GM12875 (cell line): ENCODE measurements around the gene DPEP2.
"Not testable (repeated sequence)": the region's sequence is repeated elsewhere in the genome, so short reads cannot be mapped to it uniquely, and the experiment has no call there.

Source experiments
- H3K4me3 ChIP-seq: one replicate; pipeline ENCODE4 v1.5.1; 2011; ENCODE audit warnings: low read depth, low read length, control low read depth
- CTCF ChIP-seq: IDR thresholded peaks from 2 replicates; pipeline ENCODE4 v1.5.1; 2011; ENCODE audit warnings: low read depth, mild to moderate bottlenecking, control low read depth, inconsistent platforms, low read length, moderate library complexity, borderline replicate concordance; ENCODE audit not compliant: insufficient read depth

DPEP2 gene

GRCh38 chr16:68000450-68000849 is 1.2 kb upstream of the DPEP2 start:
- no peak overlapping the region for H3K4me3 ChIP-seq
- TF ChIP-seq CTCF = no peak

GRCh38 chr16:67999985-68000384 is 701 bp upstream of the DPEP2 start:
- no peak overlapping the region for H3K4me3 ChIP-seq
- no peak for TF ChIP-seq CTCF

GRCh38 chr16:67998231-67998778 is 979 bp downstream of the DPEP2 start:
- H3K4me3 ChIP-seq = not testable (repeated sequence)

- H3K4me3 ChIP-seq = no peak overlapping the region
- no peak for TF ChIP-seq CTCF
Observed at GRCh38 chr16:67996666-67997065, 2.6 kb downstream of the DPEP2 start.

GRCh38 chr16:67995423-67995822 is 3.9 kb downstream of the DPEP2 start:
- no peak for TF ChIP-seq CTCF
- no peak overlapping the region for H3K4me3 ChIP-seq

- not testable (repeated sequence) for H3K4me3 ChIP-seq
Observed at GRCh38 chr16:67994040-67994408, 5.3 kb downstream of the DPEP2 start.

- TF ChIP-seq CTCF = peak; percentile 99
- H3K4me3 ChIP-seq = peak overlapping the region; percentile 28
Observed at GRCh38 chr16:67993207-67994039, 5.9 kb downstream of the DPEP2 start.

GRCh38 chr16:67992661-67993206 is 6.5 kb downstream of the DPEP2 start:
- no peak for TF ChIP-seq CTCF
- peak overlapping the region; percentile 12 for H3K4me3 ChIP-seq
